Body of pancreas (tissue), 4 donors: ENCODE data around the gene PALMD.

Experiments
- POLR2A ChIP-seq, 3 donors: fragments of 450-650 bp; IDR thresholded peaks; one replicate each; pipeline ENCODE4 v1.6.1; 2016; ENCODE audit warnings: antibody characterized with exemption in 3 of 3, mild to moderate bottlenecking in 2 of 3
- TF ChIP-seq, protein P1 (sequence below), 7 experiments: fragments of 450-650 bp in 4 of 7; fragments of 200-600 bp in 3 of 7; sonication (generic) in 3 of 7; IDR thresholded peaks; one replicate each; pipeline ENCODE4 v1.5.1; 2016 to 2019; ENCODE audit warnings: antibody characterized with exemption in 7 of 7

DNA sequence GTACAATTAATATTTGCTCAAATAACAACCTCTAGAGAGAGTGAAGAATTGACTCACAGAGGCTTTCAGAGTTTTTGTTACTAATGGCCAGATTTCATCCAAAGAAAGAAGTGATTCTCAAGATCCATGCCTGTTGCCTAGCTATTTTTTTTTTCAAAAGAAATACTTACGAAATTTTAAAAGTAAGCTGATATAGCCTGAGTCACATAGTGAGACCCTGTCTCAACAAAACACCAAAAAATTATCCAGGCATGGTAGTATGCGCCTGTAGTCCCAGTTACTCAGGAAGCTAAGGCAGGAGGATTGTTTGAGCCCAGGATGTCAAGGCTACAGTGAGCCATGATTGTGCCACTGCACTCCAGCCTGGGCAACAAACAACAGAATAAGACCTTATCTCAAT lies 14.6 kb downstream of the PALMD start:
- TF ChIP-seq, protein P1, sequence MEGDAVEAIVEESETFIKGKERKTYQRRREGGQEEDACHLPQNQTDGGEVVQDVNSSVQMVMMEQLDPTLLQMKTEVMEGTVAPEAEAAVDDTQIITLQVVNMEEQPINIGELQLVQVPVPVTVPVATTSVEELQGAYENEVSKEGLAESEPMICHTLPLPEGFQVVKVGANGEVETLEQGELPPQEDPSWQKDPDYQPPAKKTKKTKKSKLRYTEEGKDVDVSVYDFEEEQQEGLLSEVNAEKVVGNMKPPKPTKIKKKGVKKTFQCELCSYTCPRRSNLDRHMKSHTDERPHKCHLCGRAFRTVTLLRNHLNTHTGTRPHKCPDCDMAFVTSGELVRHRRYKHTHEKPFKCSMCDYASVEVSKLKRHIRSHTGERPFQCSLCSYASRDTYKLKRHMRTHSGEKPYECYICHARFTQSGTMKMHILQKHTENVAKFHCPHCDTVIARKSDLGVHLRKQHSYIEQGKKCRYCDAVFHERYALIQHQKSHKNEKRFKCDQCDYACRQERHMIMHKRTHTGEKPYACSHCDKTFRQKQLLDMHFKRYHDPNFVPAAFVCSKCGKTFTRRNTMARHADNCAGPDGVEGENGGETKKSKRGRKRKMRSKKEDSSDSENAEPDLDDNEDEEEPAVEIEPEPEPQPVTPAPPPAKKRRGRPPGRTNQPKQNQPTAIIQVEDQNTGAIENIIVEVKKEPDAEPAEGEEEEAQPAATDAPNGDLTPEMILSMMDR (IDR thresholded peaks at IDR 0.05): no peak
- TF ChIP-seq POLR2A (IDR thresholded peaks at IDR 0.05): no peak
